ENCODE results near the gene CIAPIN1. TPM values are rescaled to one million over a fixed set of nuclear protein-coding genes. Genes with fewer than 3 reads are reported as not detected.

Gene CIAPIN1
- polyA plus RNA-seq, 1 of the 3 experiments (the other 2 are of a cell fraction) = 43.6 TPM

GRCh38 chr16:57493767-57494166 is 46.6 kb upstream of the CIAPIN1 start (continued):
- no peak for TF ChIP-seq ZBTB33 (IDR thresholded peaks at IDR 0.05; ENCODE audit: borderline replicate concordance, low read depth)

- H3K79me2 ChIP-seq (ENCODE audit: insufficient read depth) = no peaks in the 10 kb centered on the region; the same call in 1 of the 2 replicates
- no peak overlapping the region for H2AFZ ChIP-seq (ENCODE audit: low read depth)
- peaks cover 0 to 23% of the 10 kb centered on the region in 2 experiments; a peak in 1 of 4 replicates for H3K4me1 ChIP-seq (ENCODE audit: control insufficient read depth in 1 of 2, insufficient read depth in 2 of 2, low read depth in 1 of 2, low read length in 1 of 2)
- H4K20me1 ChIP-seq (ENCODE audit: insufficient read depth) = no peaks in the 10 kb centered on the region
- no peak overlapping the region for H3K27ac ChIP-seq (ENCODE audit: low read depth in 2 of 2, low read length in 1 of 2)
- H3K4me2 ChIP-seq = no peak overlapping the region
- no peaks in the 10 kb centered on the region for H3K27me3 ChIP-seq (ENCODE audit: insufficient read depth)
- ChIA-PET POLR2A (no interaction called here), CTCF (interaction anchor here (1.4 to 1.8 kb wide), 3 partner anchors 14 to 30 kb away, joined by 3 to 10 read pairs (median 4); partner anchors contain the start of gene POLR2C)
- TF ChIP-seq ZBTB33 (IDR thresholded peaks at IDR 0.05; ENCODE audit: borderline replicate concordance, low read depth) (no peak), MXI1 (IDR thresholded peaks at IDR 0.05; ENCODE audit: low read depth, low read length) (no peak), FOXJ3 (CRISPR knock-in tag; IDR thresholded peaks at IDR 0.05) (no peak), CTCF (IDR thresholded peaks at IDR 0.05) (no peak), JUND (IDR thresholded peaks at IDR 0.05) (no peak), EZH2phosphoT487 (IDR thresholded peaks at IDR 0.05; ENCODE audit: borderline replicate concordance, low read depth) (no peak), GABPA (IDR thresholded peaks at IDR 0.05; ENCODE audit: low read depth) (no peak), NFIC (IDR thresholded peaks at IDR 0.05; ENCODE audit: borderline replicate concordance) (no peak), TEAD4 (IDR thresholded peaks at IDR 0.05; ENCODE audit: borderline replicate concordance, insufficient read depth) (no peak), NRF1 (IDR thresholded peaks at IDR 0.05; ENCODE audit: low read depth, low read length) (no peak), YY1 (IDR thresholded peaks at IDR 0.05; ENCODE audit: low read depth) (no peak), EP300 (IDR thresholded peaks at IDR 0.05; ENCODE audit: borderline replicate concordance in 1 of 2, low read depth in 1 of 2, low read length in 1 of 2) (no peak)
- no peaks in the 10 kb centered on the region for H3F3A ChIP-seq (replicated peaks; ENCODE audit: insufficient read depth)
- no peak for DNase-seq
- no peak overlapping the region for H3K4me3 ChIP-seq (ENCODE audit: low read depth in 2 of 2, low read length in 1 of 2)
- no peaks in the 10 kb centered on the region for H3K9me2 ChIP-seq
- no peaks in the 10 kb centered on the region for H3K9me3 ChIP-seq
- no peaks in the 10 kb centered on the region for H3K36me3 ChIP-seq (replicated peaks in 1 of 2; ENCODE audit: control insufficient read depth in 1 of 2, insufficient read depth in 2 of 2, low read length in 1 of 2)
- 81% methylated on average over 5 of the region's 5 CpGs for WGBS (ENCODE audit: low lambda C conversion rate)
- no peak overlapping the region for H3K9ac ChIP-seq
Measured at GRCh38 chr16:57489229-57489628, 42.0 kb upstream of the CIAPIN1 start.
